DND-41 (cell line): Measurements from ENCODE around the gene TOMM40L.

Experiments
- EZH2 ChIP-seq: IDR thresholded peaks from 3 replicates; pipeline ENCODE4 v1.6.1; 2012; ENCODE audit warnings: borderline replicate concordance, low read depth, mild to moderate bottlenecking, moderate library complexity, low read length, inconsistent platforms; ENCODE audit not compliant: severe bottlenecking
- TF ChIP-seq, protein P1 (sequence below): IDR thresholded peaks from 2 replicates; pipeline ENCODE4 v1.5.1; 2012; ENCODE audit warnings: borderline replicate concordance, low read length, moderate library complexity, mild to moderate bottlenecking; ENCODE audit not compliant: poor library complexity, severe bottlenecking; ENCODE audit errors: extremely low read depth

GRCh38 chr1:161265305-161265704 lies 39.4 kb downstream of the TOMM40L start:
- TF ChIP-seq, protein P1, sequence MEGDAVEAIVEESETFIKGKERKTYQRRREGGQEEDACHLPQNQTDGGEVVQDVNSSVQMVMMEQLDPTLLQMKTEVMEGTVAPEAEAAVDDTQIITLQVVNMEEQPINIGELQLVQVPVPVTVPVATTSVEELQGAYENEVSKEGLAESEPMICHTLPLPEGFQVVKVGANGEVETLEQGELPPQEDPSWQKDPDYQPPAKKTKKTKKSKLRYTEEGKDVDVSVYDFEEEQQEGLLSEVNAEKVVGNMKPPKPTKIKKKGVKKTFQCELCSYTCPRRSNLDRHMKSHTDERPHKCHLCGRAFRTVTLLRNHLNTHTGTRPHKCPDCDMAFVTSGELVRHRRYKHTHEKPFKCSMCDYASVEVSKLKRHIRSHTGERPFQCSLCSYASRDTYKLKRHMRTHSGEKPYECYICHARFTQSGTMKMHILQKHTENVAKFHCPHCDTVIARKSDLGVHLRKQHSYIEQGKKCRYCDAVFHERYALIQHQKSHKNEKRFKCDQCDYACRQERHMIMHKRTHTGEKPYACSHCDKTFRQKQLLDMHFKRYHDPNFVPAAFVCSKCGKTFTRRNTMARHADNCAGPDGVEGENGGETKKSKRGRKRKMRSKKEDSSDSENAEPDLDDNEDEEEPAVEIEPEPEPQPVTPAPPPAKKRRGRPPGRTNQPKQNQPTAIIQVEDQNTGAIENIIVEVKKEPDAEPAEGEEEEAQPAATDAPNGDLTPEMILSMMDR, result no peak
- TF ChIP-seq EZH2, result no peak
